HG03565 (cell line): ENCODE data around the gene TFPI2.
A peak's percentile ranks its signal among the peaks of the same experiment; 100 is the strongest.

Experiments used
- ATAC-seq: cut with Tn5 transposase; IDR thresholded peaks from one replicate; pipeline ENCODE4 v1.9.1; 2021; ENCODE audit warnings: mild to moderate bottlenecking, moderate library complexity; ENCODE audit not compliant: unreplicated experiment

Gene TFPI2

GRCh38 chr7:93910076-93910994 is 19.8 kb upstream of the TFPI2 start:
- ATAC-seq = no peak

GRCh38 chr7:93906267-93906666 is 15.7 kb upstream of the TFPI2 start, which contains the start of gene GNGT1:
TSS of gene GNGT1 (plus strand) at chr7:93906567. CDS start at chr7:93906747, 180 bp downstream.
- no peak for ATAC-seq

GRCh38 chr7:93902777-93903423 is 12.3 kb upstream of the TFPI2 start:
- ATAC-seq = no peak

GRCh38 chr7:93897680-93898079 is 7.1 kb upstream of the TFPI2 start:
- no peak for ATAC-seq

GRCh38 chr7:93895859-93896600 is 5.5 kb upstream of the TFPI2 start:
- no peak for ATAC-seq

GRCh38 chr7:93894966-93895640 is 4.5 kb upstream of the TFPI2 start:
- ATAC-seq = no peak

- ATAC-seq = no peak
Observed at GRCh38 chr7:93894426-93894825, 3.9 kb upstream of the TFPI2 start.

- peak; percentile 32 for ATAC-seq
Observed at GRCh38 chr7:93890041-93890463, 501 bp downstream of the TFPI2 start.

- ATAC-seq = no peak
Observed at GRCh38 chr7:93889261-93889660, 1.3 kb downstream of the TFPI2 start.

- ATAC-seq = no peak
Observed at GRCh38 chr7:93884541-93884940, 6.0 kb downstream of the TFPI2 start.

GRCh38 chr7:93883917-93884345 is 6.6 kb downstream of the TFPI2 start:
- no peak for ATAC-seq

- ATAC-seq = no peak
Observed at GRCh38 chr7:93883078-93883916, 7.3 kb downstream of the TFPI2 start.

- no peak for ATAC-seq
Observed at GRCh38 chr7:93882468-93882867, 8.1 kb downstream of the TFPI2 start.

GRCh38 chr7:93879356-93879755 is 11.2 kb downstream of the TFPI2 start:
- no peak for ATAC-seq

GRCh38 chr7:93877742-93878141 is 12.8 kb downstream of the TFPI2 start:
- ATAC-seq = no peak

GRCh38 chr7:93873998-93874574 is 16.5 kb downstream of the TFPI2 start:
- ATAC-seq = no peak

- ATAC-seq = no peak
Observed at GRCh38 chr7:93866886-93867285, 23.7 kb downstream of the TFPI2 start.

GRCh38 chr7:93862651-93863050 is 27.9 kb downstream of the TFPI2 start:
- ATAC-seq = no peak

GRCh38 chr7:93861325-93861949 is 29.1 kb downstream of the TFPI2 start:
- ATAC-seq = no peak
